BJ (cell line): ENCODE results near the gene SERGEF. TPM values are rescaled to one million over a fixed set of nuclear protein-coding genes. Genes with fewer than 3 reads are reported as not detected.

Source experiments
- CTCF ChIA-PET: fragments of 350-600 bp; formaldehyde crosslinking; extraction: SDS; loops from one replicate; lab custom pipeline; 2021; ENCODE audit warnings: antibody characterized with exemption, inconsistent platforms; lab: Yijun Ruan, JAX
- POLR2A ChIA-PET: fragments of 300-600 bp; sonication (Branson Sonifier 250); formaldehyde crosslinking; extraction: SDS; loops from one replicate; lab custom pipeline; 2021; ENCODE audit warnings: antibody characterized with exemption; lab: Charles Lee
- DNase-seq: peaks from one replicate; pipeline ENCODE4 v3.0.0-alpha.2; 2011; ENCODE audit warnings: low read depth
- H3K27me3 ChIP-seq: 2 replicates; pipeline ENCODE4 v1.6.0; 2011; ENCODE audit warnings: low read length; ENCODE audit not compliant: control insufficient read depth, insufficient read depth
- H3K36me3 ChIP-seq: 2 replicates; pipeline ENCODE4 v1.5.1; 2011; ENCODE audit warnings: low read length; ENCODE audit not compliant: control insufficient read depth, insufficient read depth
- H3K4me3 ChIP-seq: 2 replicates; pipeline ENCODE4 v1.5.1; 2011; ENCODE audit warnings: low read depth, mild to moderate bottlenecking, control low read depth, low read length
- CTCF ChIP-seq: IDR thresholded peaks from 2 replicates; pipeline ENCODE4 v1.5.1; 2011; ENCODE audit warnings: low read depth, mild to moderate bottlenecking, control low read depth, inconsistent platforms, low read length, moderate library complexity; ENCODE audit not compliant: insufficient read depth
- polyA plus RNA-seq: library from polyadenylated mRNA; depleted of rRNA; stranded (reverse); fragments of >200 nt; gene quantifications from 2 replicates; pipeline ENCODE4 v1.2.3, GENCODE V29; 2011

The SERGEF gene
- polyA plus RNA-seq, 1 experiment = 17.4 TPM

- no peaks in the 10 kb centered on the region for H3K27me3 ChIP-seq
- no peak overlapping the region for H3K4me3 ChIP-seq
- POLR2A ChIA-PET = no interaction called here
- H3K36me3 ChIP-seq = no peaks in the 10 kb centered on the region
- CTCF ChIA-PET = interaction anchor here (0.9 to 1.0 kb wide), 2 partner anchors 96 to 1681 kb away, joined by 3 to 4 read pairs; no protein-coding TSS in a partner anchor
- no peak for DNase-seq
- TF ChIP-seq CTCF = no peak
These were observed 129.8 kb downstream of the SERGEF start for GRCh38 chr11:17883057-17883456.

GRCh38 chr11:17878743-17879142, 134.1 kb downstream of the SERGEF start:
- Histone ChIP-seq H3K36me3 (peaks cover 2% of the 10 kb centered on the region), H3K4me3 (no peak overlapping the region), H3K27me3 (no peaks in the 10 kb centered on the region)
- ChIA-PET CTCF (interaction anchor here (0.6 kb wide), 1 partner anchor 51 kb away, joined by 3 read pairs; no protein-coding TSS in a partner anchor), POLR2A (no interaction called here)
- DNase-seq = no peak
- TF ChIP-seq CTCF = no peak

GRCh38 chr11:17877886-17878285, 135.0 kb downstream of the SERGEF start:
- H3K4me3 ChIP-seq = no peak overlapping the region
- H3K36me3 ChIP-seq = peaks cover 3% of the 10 kb centered on the region
- TF ChIP-seq CTCF = no peak
- DNase-seq = no peak
- POLR2A ChIA-PET = no interaction called here
- no peaks in the 10 kb centered on the region for H3K27me3 ChIP-seq
- CTCF ChIA-PET = interaction anchor here (0.6 kb wide), 1 partner anchor 52 kb away, joined by 3 read pairs; no protein-coding TSS in a partner anchor

- TF ChIP-seq CTCF = no peak
- H3K4me3 ChIP-seq = no peak overlapping the region
- peaks cover 3% of the 10 kb centered on the region for H3K36me3 ChIP-seq
- DNase-seq = no peak
- POLR2A ChIA-PET = no interaction called here
- CTCF ChIA-PET = no interaction called here
- no peaks in the 10 kb centered on the region for H3K27me3 ChIP-seq
These were observed 136.0 kb downstream of the SERGEF start for GRCh38 chr11:17876827-17877226.

- no peak overlapping the region for H3K4me3 ChIP-seq
- ChIA-PET POLR2A (no interaction called here), CTCF (no interaction called here)
- TF ChIP-seq CTCF = no peak
- H3K36me3 ChIP-seq = peaks cover 3% of the 10 kb centered on the region
- no peak for DNase-seq
- H3K27me3 ChIP-seq = no peaks in the 10 kb centered on the region
These were observed 137.0 kb downstream of the SERGEF start for GRCh38 chr11:17875891-17876290.
